H1 (cell line): ENCODE measurements around the gene UCHL1. TPM values are rescaled to one million over a fixed set of nuclear protein-coding genes. Genes with fewer than 3 reads are reported as not detected.

Source experiments
- CTCF ChIA-PET: fragments of 300-600 bp; sonication (Branson Sonifier 250); formaldehyde crosslinking; loops from one replicate; lab custom pipeline; 2021; ENCODE audit not compliant: partially characterized antibody; lab: Charles Lee
- POLR2A ChIA-PET: fragments of 300-600 bp; sonication (Branson Sonifier 250); formaldehyde crosslinking; loops from one replicate; lab custom pipeline; 2021; ENCODE audit warnings: inconsistent platforms; ENCODE audit not compliant: partially characterized antibody; lab: Charles Lee
- DNase-seq, 2 experiments: peaks; one replicate each; pipeline versions ENCODE4 v3.0.0 to v3.0.0-alpha.2; 2010 to 2022; ENCODE audit warnings: low spot score in 2 of 2, low read depth in 1 of 2, mixed read lengths in 1 of 2
- FAIRE-seq: peaks from 2 replicates; lab custom pipeline; 2011; peaks lifted over from hg19 to GRCh38; lab: Jason Lieb, UNC
- H2AFZ ChIP-seq: 2 replicates; pipeline ENCODE4 v1.8.1; 2012; ENCODE audit warnings: low read length, inconsistent platforms
- H2AK5ac ChIP-seq: 2 replicates; pipeline ENCODE4 v1.6.1; 2013; ENCODE audit warnings: low read depth, low read length
- H2BK120ac ChIP-seq: replicated peaks from 2 replicates; pipeline ENCODE3; 2013; ENCODE audit warnings: low read depth, low read length, inconsistent platforms
- H2BK12ac ChIP-seq: 2 replicates; pipeline ENCODE4 v1.6.1; 2013; ENCODE audit warnings: low read depth, low read length
- H2BK15ac ChIP-seq: 2 replicates; pipeline ENCODE4 v1.6.1; 2013; ENCODE audit warnings: low read length
- H2BK20ac ChIP-seq: 2 replicates; pipeline ENCODE4 v1.6.1; 2013; ENCODE audit warnings: low read length
- H2BK5ac ChIP-seq: 2 replicates; pipeline ENCODE4 v1.6.1; 2013; ENCODE audit warnings: low read depth, low read length
- H3K14ac ChIP-seq: 2 replicates; pipeline ENCODE4 v1.6.1; 2013; ENCODE audit warnings: inconsistent platforms; ENCODE audit not compliant: insufficient read length
- H3K18ac ChIP-seq: 2 replicates; pipeline ENCODE4 v1.6.1; 2013; ENCODE audit warnings: low read length; ENCODE audit errors: extremely low read depth
- H3K23ac ChIP-seq: 2 replicates; pipeline ENCODE4 v1.6.1; 2013; ENCODE audit warnings: inconsistent platforms; ENCODE audit not compliant: insufficient read length
- H3K23me2 ChIP-seq: 2 replicates; pipeline ENCODE4 v1.6.1; 2013; ENCODE audit warnings: low read depth, low read length
- H3K27ac ChIP-seq: 2 replicates; pipeline ENCODE4 v1.6.1; 2011; ENCODE audit warnings: low read depth, low read length, inconsistent platforms
- H3K27me3 ChIP-seq, 4 experiments: replicated peaks in 1 of 4; 1 replicate in 1 of 4; 2 replicates in 3 of 4; pipeline versions ENCODE4 v1.6.1 to v1.8.1; 2011 to 2013; ENCODE audit warnings: low read length in 3 of 4, mild to moderate bottlenecking in 3 of 4, inconsistent platforms in 2 of 4, mixed read lengths in 2 of 4, moderate library complexity in 1 of 4; ENCODE audit not compliant: control insufficient read depth in 3 of 4, insufficient read depth in 3 of 4; ENCODE audit errors: extremely low read depth in 1 of 4
- H3K36me3 ChIP-seq, 4 experiments: 2 replicates each; pipeline versions ENCODE4 v1.6.1 to v1.8.1; 2011 to 2013; ENCODE audit warnings: mild to moderate bottlenecking in 4 of 4, low read length in 3 of 4, moderate library complexity in 2 of 4, control low read depth in 1 of 4, inconsistent platforms in 1 of 4; ENCODE audit not compliant: insufficient read depth in 4 of 4, control insufficient read depth in 2 of 4
- H3K4ac ChIP-seq: replicated peaks from 2 replicates; pipeline ENCODE3; 2013; ENCODE audit warnings: low read length, low read depth, mixed read lengths, inconsistent platforms; ENCODE audit not compliant: insufficient read length
- H3K4me1 ChIP-seq, 4 experiments: replicated peaks in 1 of 4; 1 replicate in 1 of 4; 2 replicates in 3 of 4; pipeline versions ENCODE4 v1.6.1 to v1.8.1; 2011 to 2013; ENCODE audit warnings: low read length in 3 of 4, inconsistent platforms in 2 of 4, mixed read lengths in 1 of 4; ENCODE audit not compliant: insufficient read depth in 4 of 4, control insufficient read depth in 3 of 4
- H3K4me2 ChIP-seq, 2 experiments: 2 replicates each; pipeline versions ENCODE4 v1.6.1 to v1.8.1; 2011 to 2013; ENCODE audit warnings: low read depth in 2 of 2, low read length in 2 of 2, control low read depth in 1 of 2, inconsistent platforms in 1 of 2, mild to moderate bottlenecking in 1 of 2; ENCODE audit not compliant: insufficient read depth in 1 of 2
- H3K4me3 ChIP-seq, 4 experiments: fragments of 200-600, 300-600 bp in 1 of 4; sonication (generic), shearing (Covaris generic), sonication (Bioruptor Twin) in 1 of 4; 2 replicates each; pipeline versions ENCODE4 v1.5.1 to v1.8.1; 2011 to 2016; ENCODE audit warnings: low read length in 4 of 4, low read depth in 3 of 4, control low read depth in 2 of 4, inconsistent platforms in 2 of 4, mild to moderate bottlenecking in 2 of 4, mixed read lengths in 1 of 4, moderate library complexity in 1 of 4; ENCODE audit not compliant: insufficient read depth in 2 of 4; ENCODE audit errors: extremely low read depth in 1 of 4
- H3K56ac ChIP-seq: replicated peaks from 2 replicates; pipeline ENCODE3; 2013; ENCODE audit warnings: low read depth, mild to moderate bottlenecking, mixed read lengths, low read length, inconsistent platforms; ENCODE audit not compliant: insufficient read length
- H3K79me1 ChIP-seq: 2 replicates; pipeline ENCODE4 v1.6.1; 2013; ENCODE audit warnings: low read depth, low read length, control low read depth
- H3K79me2 ChIP-seq, 2 experiments: 2 replicates each; pipeline versions ENCODE4 v1.6.1 to v1.8.1; 2012 to 2013; ENCODE audit warnings: low read length in 2 of 2, mild to moderate bottlenecking in 2 of 2, inconsistent platforms in 1 of 2; ENCODE audit not compliant: insufficient read depth in 2 of 2, control insufficient read depth in 1 of 2
- H3K9ac ChIP-seq, 4 experiments: replicated peaks in 1 of 4; 1 replicate in 1 of 4; 2 replicates in 3 of 4; pipeline versions ENCODE4 v1.6.1 to v1.8.1; 2011 to 2013; ENCODE audit warnings: low read depth in 3 of 4, low read length in 3 of 4, control low read depth in 2 of 4, mild to moderate bottlenecking in 2 of 4, moderate library complexity in 2 of 4, inconsistent platforms in 1 of 4; ENCODE audit errors: extremely low read depth in 1 of 4
- H3K9me3 ChIP-seq, 2 experiments: 2 replicates each; pipeline versions ENCODE4 v1.6.1 to v1.8.1; 2012 to 2013; ENCODE audit warnings: mild to moderate bottlenecking in 2 of 2, moderate library complexity in 2 of 2, control low read depth in 1 of 2, inconsistent platforms in 1 of 2, low read depth in 1 of 2, low read length in 1 of 2, mixed read lengths in 1 of 2; ENCODE audit not compliant: insufficient read depth in 2 of 2
- H4K20me1 ChIP-seq, 2 experiments: replicated peaks in 1 of 2; 2 replicates each; pipeline versions ENCODE3 to v1.8.1; 2011 to 2013; ENCODE audit warnings: inconsistent platforms in 2 of 2, low read length in 2 of 2, mild to moderate bottlenecking in 1 of 2; ENCODE audit not compliant: insufficient read depth in 2 of 2, control insufficient read depth in 1 of 2
- H4K5ac ChIP-seq: 2 replicates; pipeline ENCODE4 v1.6.1; 2013; ENCODE audit warnings: low read length, low read depth, mixed read lengths, inconsistent platforms; ENCODE audit not compliant: insufficient read length
- H4K8ac ChIP-seq: 2 replicates; pipeline ENCODE4 v1.8.0; 2013; ENCODE audit warnings: mild to moderate bottlenecking, moderate library complexity, low read length, inconsistent platforms; ENCODE audit not compliant: insufficient read depth; ENCODE audit errors: extremely low read depth
- H4K91ac ChIP-seq: replicated peaks from 2 replicates; pipeline ENCODE3; 2013; ENCODE audit warnings: low read length, mixed read lengths, inconsistent platforms; ENCODE audit not compliant: insufficient read length
- CEBPB ChIP-seq: IDR thresholded peaks from 2 replicates; pipeline ENCODE4 v1.6.1; 2012; ENCODE audit warnings: low read depth, low read length
- CHD1 ChIP-seq: IDR thresholded peaks from 2 replicates; pipeline ENCODE4 v1.6.1; 2012; ENCODE audit warnings: low read depth, low read length, improper control_type of control experiment
- EP300 ChIP-seq, 2 experiments: IDR thresholded peaks; 1 replicate in 1 of 2; 2 replicates in 1 of 2; pipeline ENCODE4 v1.6.1; 2011 to 2012; ENCODE audit warnings: low read depth in 2 of 2, low read length in 2 of 2, mild to moderate bottlenecking in 2 of 2, borderline replicate concordance in 1 of 2, inconsistent platforms in 1 of 2, moderate library complexity in 1 of 2
- JUND ChIP-seq: IDR thresholded peaks from 2 replicates; pipeline ENCODE4 v1.6.1; 2011; ENCODE audit warnings: mild to moderate bottlenecking, improper control_type of control experiment, low read length
- POU5F1 ChIP-seq: IDR thresholded peaks from 2 replicates; pipeline ENCODE4 v1.6.1; 2011; ENCODE audit warnings: low read depth, mild to moderate bottlenecking, low read length, moderate library complexity
- RAD21 ChIP-seq, 2 experiments: IDR thresholded peaks in 1 of 2; conservative IDR thresholded peaks in 1 of 2; 2 replicates each; pipeline ENCODE4 v1.6.1; 2011; ENCODE audit warnings: low read depth in 2 of 2, low read length in 2 of 2, improper control_type of control experiment in 1 of 2, inconsistent platforms in 1 of 2, mild to moderate bottlenecking in 1 of 2, moderate library complexity in 1 of 2
- SIX5 ChIP-seq: IDR thresholded peaks from 2 replicates; pipeline ENCODE4 v1.6.1; 2011; ENCODE audit warnings: mild to moderate bottlenecking, low read depth, low read length
- SP2 ChIP-seq: IDR thresholded peaks from 2 replicates; pipeline ENCODE4 v1.6.1; 2012; ENCODE audit warnings: mild to moderate bottlenecking, low read length, inconsistent platforms
- SP4 ChIP-seq: IDR thresholded peaks from 2 replicates; pipeline ENCODE4 v1.6.1; 2012; ENCODE audit warnings: low read length, inconsistent platforms
- TAF1 ChIP-seq: IDR thresholded peaks from 2 replicates; pipeline ENCODE4 v1.6.1; 2011; ENCODE audit warnings: mild to moderate bottlenecking, low read depth, low read length
- TBP ChIP-seq: IDR thresholded peaks from 2 replicates; pipeline ENCODE4 v1.6.1; 2011; ENCODE audit warnings: low read depth, low read length, improper control_type of control experiment
- WGBS, 2 experiments: shearing (Covaris generic) in 1 of 2; methylation state at CpG; one replicate each; pipeline versions ENCODE4 v1.1.6 to v1.1.7; 2013 to 2015; ENCODE audit warnings: low lambda C conversion rate in 2 of 2, mixed read lengths in 2 of 2, inconsistent platforms in 1 of 2, low coverage in 1 of 2, missing lambda C conversion rate in 1 of 2; ENCODE audit not compliant: insufficient replicate concordance in 2 of 2, insufficient coverage in 1 of 2, insufficient read length in 1 of 2; ENCODE audit errors: extremely low coverage in 1 of 2, missing lambda C conversion rate in 1 of 2; 5-methylcytosine and 5-hydroxymethylcytosine counted together
- polyA plus RNA-seq, 7 experiments: library from polyadenylated mRNA; depleted of rRNA in 3 of 7; stranded (reverse) in 5 of 7; unstranded in 2 of 7; fragments of >200 nt in 5 of 7; fragments of 200-250 nt in 2 of 7; gene quantifications; 1 replicate in 5 of 7; 2 replicates in 1 of 7; 4 replicates in 1 of 7; pipeline versions ENCODE4 v1.2.1 to v1.2.3, GENCODE V29; 2011 to 2013; ENCODE audit warnings: missing spikeins in 2 of 7, mixed read lengths in 2 of 7
- total RNA-seq: library from RNA; stranded (reverse); fragmentation: NEBNext Ultra II Directional; extraction: Animal tissue kit (Norgen Biotek cat#: 25700); gene quantifications from 2 replicates; pipeline ENCODE4 v1.2.1, GENCODE V29; 2021
- TF ChIP-seq, protein P1 (sequence below): IDR thresholded peaks from 2 replicates; pipeline ENCODE4 v1.6.1; 2012; ENCODE audit warnings: inconsistent platforms

Gene UCHL1
- total and polyA plus RNA-seq, 2 of the 8 experiments (the other 6 are each of a cell fraction or from before 2014, with no cell fraction given): 781 to 1,717 TPM

DNA sequence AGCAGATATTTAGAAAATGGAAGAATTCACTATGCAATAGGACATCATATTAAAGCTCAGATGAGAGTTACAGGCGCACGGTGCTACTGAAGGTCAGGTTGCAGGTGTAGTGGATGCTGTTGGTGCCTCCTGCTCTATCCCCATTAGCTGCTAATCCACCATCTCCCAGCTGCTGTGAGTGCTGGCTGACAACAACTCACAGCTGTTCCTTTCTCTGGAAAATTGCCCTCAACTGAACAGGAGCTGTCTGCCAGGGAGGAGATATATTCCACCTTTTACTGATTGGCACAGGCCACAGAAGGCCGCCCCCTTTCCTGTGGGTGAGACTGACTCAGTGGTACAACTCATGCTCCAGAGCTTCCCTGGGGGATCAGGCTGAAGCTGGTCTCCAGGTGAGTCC, 48.7 kb downstream of the UCHL1 start:
- H3K36me3 ChIP-seq: no peaks in the 10 kb centered on the region
- H3K4me1 ChIP-seq: no peaks in the 10 kb centered on the region
- no peaks in the 10 kb centered on the region for H3K23me2 ChIP-seq
- H3K27me3 ChIP-seq: no peaks in the 10 kb centered on the region
- no peak overlapping the region for H2AFZ ChIP-seq
- no peak overlapping the region for H2BK5ac ChIP-seq
- ChIA-PET CTCF (interaction anchor here (0.6 to 2.1 kb wide), 6 partner anchors 20 to 753 kb away, joined by 3 to 6 read pairs (median 4); no protein-coding TSS in a partner anchor), POLR2A (interaction anchor here (0.7 to 1.5 kb wide), 2 partner anchors 45 to 49 kb away, joined by 3 to 6 read pairs; partner anchors contain the start of gene UCHL1)
- no peaks in the 10 kb centered on the region for H3K79me2 ChIP-seq
- no peaks in the 10 kb centered on the region for H3K79me1 ChIP-seq
- no peak overlapping the region for H3K56ac ChIP-seq
- no peak overlapping the region for H4K8ac ChIP-seq
- no peak overlapping the region for H4K5ac ChIP-seq
- no peak overlapping the region for H3K23ac ChIP-seq
- H2BK12ac ChIP-seq: no peak overlapping the region
- no peak overlapping the region for H2BK20ac ChIP-seq
- H2BK120ac ChIP-seq: no peak overlapping the region
- TF ChIP-seq CHD1: no peak
- TF ChIP-seq SP4: no peak
- no peak for TF ChIP-seq POU5F1
- no peak for TF ChIP-seq SP2
- TF ChIP-seq, protein P1, sequence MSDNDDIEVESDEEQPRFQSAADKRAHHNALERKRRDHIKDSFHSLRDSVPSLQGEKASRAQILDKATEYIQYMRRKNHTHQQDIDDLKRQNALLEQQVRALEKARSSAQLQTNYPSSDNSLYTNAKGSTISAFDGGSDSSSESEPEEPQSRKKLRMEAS: no peak
- TF ChIP-seq JUND: no peak
- no peak for TF ChIP-seq RAD21 (IDR thresholded peaks at IDR 0.05 in 1 of 2, conservative IDR thresholded peaks at IDR 0.05 in 1 of 2; ENCODE audit: low read depth in 2 of 2, low read length in 2 of 2)
- TF ChIP-seq CEBPB: no peak
- TF ChIP-seq TBP: no peak
- TF ChIP-seq SIX5: no peak
- no peak for TF ChIP-seq EP300 (IDR thresholded peaks at IDR 0.05; ENCODE audit: borderline replicate concordance in 1 of 2, low read depth in 2 of 2, low read length in 2 of 2)
- TF ChIP-seq TAF1: no peak
- FAIRE-seq: no peak
- no peak overlapping the region for H3K4me2 ChIP-seq
- no peak overlapping the region for H3K4ac ChIP-seq
- H3K18ac ChIP-seq: no peak overlapping the region
- H4K20me1 ChIP-seq: no peaks in the 10 kb centered on the region
- no peak overlapping the region for H3K14ac ChIP-seq
- no peak for DNase-seq
- no peak overlapping the region for H3K4me3 ChIP-seq
- no peak overlapping the region for H3K27ac ChIP-seq
- H2AK5ac ChIP-seq: no peak overlapping the region
- H3K9ac ChIP-seq: no peak overlapping the region
- H3K9me3 ChIP-seq: no peaks in the 10 kb centered on the region
- H4K91ac ChIP-seq: no peak overlapping the region
- WGBS, 2 experiments: 81% methylated on average over 3 of the region's 3 CpGs; no CpG with 5 or more reads in 1 of the 2 experiments
- no peak overlapping the region for H2BK15ac ChIP-seq
